GM23248 (cell line): ENCODE results near the gene GPR173.

ENCODE experiments used
- EZH2 ChIP-seq: fragments of 200-600 bp; sonication (generic); IDR thresholded peaks from 2 replicates; pipeline ENCODE4 v1.6.1; 2018; ENCODE audit warnings: antibody characterized with exemption, mild to moderate bottlenecking; ENCODE audit not compliant: insufficient read depth, poor library complexity, severe bottlenecking
- EZH2phosphoT487 ChIP-seq: fragments of 200-600 bp; sonication (generic); IDR thresholded peaks from 2 replicates; pipeline ENCODE4 v1.6.1; 2018; ENCODE audit warnings: antibody characterized with exemption, moderate library complexity, mild to moderate bottlenecking, low read depth; ENCODE audit not compliant: insufficient read depth

- no peak for TF ChIP-seq EZH2
- no peak for TF ChIP-seq EZH2phosphoT487
These were observed 36.3 kb downstream of the GPR173 start for GRCh38 chrX:53084863-53085262.
